ENCODE data around the gene DZIP3.

The DZIP3 gene

DNA sequence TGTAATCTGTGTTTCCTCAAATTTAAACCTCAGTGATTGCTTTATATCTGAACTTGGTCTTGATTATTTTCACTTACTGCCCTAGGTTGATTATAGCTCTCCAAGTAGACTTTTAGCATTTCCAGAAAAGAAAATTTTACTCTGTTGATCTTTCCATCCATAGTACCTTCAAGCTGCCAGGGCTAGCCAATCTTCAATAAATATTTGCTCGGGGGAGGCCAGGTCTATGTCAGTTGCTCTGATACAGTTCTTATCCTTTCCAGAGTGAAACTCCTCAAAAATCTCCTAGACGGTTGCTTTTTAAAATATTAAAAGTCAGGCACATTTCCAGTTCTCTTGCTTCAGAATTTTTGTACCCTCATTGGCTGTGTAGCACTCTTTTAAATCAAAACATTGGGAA, 128.9 kb downstream of the DZIP3 start:
- Histone ChIP-seq H3K27ac (ENCODE audit: low read depth, low read length) (no peak overlapping the region), H3K27me3 (ENCODE audit: control insufficient read depth in 5 of 5, insufficient read depth in 4 of 5, low read length in 5 of 5) (no peaks in the 10 kb centered on the region), H3K36me3 (ENCODE audit: control insufficient read depth in 5 of 5, insufficient read depth in 5 of 5, low read length in 5 of 5) (no peaks in the 10 kb centered on the region), H3K4me1 (ENCODE audit: control insufficient read depth in 5 of 5, insufficient read depth in 5 of 5, low read length in 5 of 5) (no peaks in the 10 kb centered on the region), H3K9ac (ENCODE audit: low read length in 5 of 5) (no peak overlapping the region), H3K4me3 (ENCODE audit: low read depth in 1 of 5, low read length in 5 of 5) (no peak overlapping the region), H3K9me3 (ENCODE audit: control insufficient read depth in 5 of 5, low read length in 5 of 5) (no peaks in the 10 kb centered on the region)

DNA sequence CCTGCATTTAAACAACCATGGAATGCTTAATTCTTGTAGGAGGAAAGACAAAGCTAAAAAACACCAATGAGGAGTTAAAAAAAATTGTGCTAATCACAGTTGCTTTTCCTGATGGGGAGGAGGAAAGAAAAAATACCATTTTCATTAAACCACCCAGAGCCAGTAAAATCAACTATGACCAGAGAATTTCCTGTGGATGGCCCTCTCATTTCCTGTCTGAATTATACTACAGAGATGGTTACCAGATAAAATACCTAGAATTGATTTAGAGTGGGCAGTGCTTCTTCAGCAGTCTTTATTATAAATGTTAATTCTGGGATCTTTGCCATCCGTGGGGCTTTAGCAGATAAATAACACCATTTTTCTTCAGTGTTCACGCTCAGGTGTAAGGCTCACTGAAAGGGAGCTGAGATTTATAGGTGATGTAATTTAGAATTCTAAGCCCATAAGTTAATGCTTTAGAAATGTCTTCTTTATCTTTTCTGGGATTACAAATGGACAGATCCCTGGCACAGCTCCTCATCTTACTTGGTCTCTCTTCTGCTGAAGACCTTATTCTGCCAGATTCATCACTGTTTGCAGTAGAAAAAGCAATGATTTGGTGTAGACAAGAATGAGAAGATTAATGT, 129.8 kb downstream of the DZIP3 start:
- no peak overlapping the region for H3K9ac ChIP-seq (ENCODE audit: low read length in 5 of 5)

DNA sequence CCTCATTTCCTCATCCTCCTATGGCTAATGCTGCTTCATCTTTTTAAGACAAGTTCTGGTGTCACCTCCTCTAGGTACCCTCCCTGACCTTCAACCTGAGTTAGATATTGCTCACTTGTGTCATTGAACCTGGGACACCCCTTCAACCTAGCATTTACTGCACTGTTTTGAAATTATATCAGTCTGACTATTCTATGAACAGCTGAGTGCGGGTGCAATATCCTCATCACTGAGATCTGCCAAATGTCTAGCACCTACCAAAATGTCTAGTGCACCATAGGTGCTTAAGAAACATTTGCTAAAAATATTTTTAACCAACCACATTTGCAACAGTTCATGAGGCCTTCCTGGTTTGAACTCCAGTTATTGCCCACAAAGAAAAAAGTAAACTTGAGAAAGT, 133.2 kb downstream of the DZIP3 start:
- H3K27me3 ChIP-seq (ENCODE audit: control insufficient read depth in 5 of 5, insufficient read depth in 4 of 5, low read length in 5 of 5) = no peaks in the 10 kb centered on the region
- H3K4me1 ChIP-seq (ENCODE audit: control insufficient read depth in 5 of 5, insufficient read depth in 5 of 5, low read length in 5 of 5) = no peaks in the 10 kb centered on the region
- H3K36me3 ChIP-seq (ENCODE audit: control insufficient read depth in 5 of 5, insufficient read depth in 5 of 5, low read length in 5 of 5) = no peaks in the 10 kb centered on the region
- no peak overlapping the region for H3K4me3 ChIP-seq (ENCODE audit: low read depth in 1 of 5, low read length in 5 of 5)
- no peak overlapping the region for H3K27ac ChIP-seq (ENCODE audit: low read depth, low read length)
- H3K9me3 ChIP-seq (ENCODE audit: control insufficient read depth in 5 of 5, low read length in 5 of 5) = no peaks in the 10 kb centered on the region
- no peak overlapping the region for H3K9ac ChIP-seq (ENCODE audit: low read length in 5 of 5)

More for the DNA sequence above, 129.8 kb downstream of the DZIP3 start:
- H3K27ac ChIP-seq (ENCODE audit: low read depth, low read length) = no peak overlapping the region
- no peak overlapping the region for H3K4me3 ChIP-seq (ENCODE audit: low read depth in 1 of 5, low read length in 5 of 5)
- no peaks in the 10 kb centered on the region for H3K9me3 ChIP-seq (ENCODE audit: control insufficient read depth in 5 of 5, low read length in 5 of 5)
- H3K36me3 ChIP-seq (ENCODE audit: control insufficient read depth in 5 of 5, insufficient read depth in 5 of 5, low read length in 5 of 5) = no peaks in the 10 kb centered on the region
- H3K4me1 ChIP-seq (ENCODE audit: control insufficient read depth in 5 of 5, insufficient read depth in 5 of 5, low read length in 5 of 5) = no peaks in the 10 kb centered on the region
- H3K27me3 ChIP-seq (ENCODE audit: control insufficient read depth in 5 of 5, insufficient read depth in 4 of 5, low read length in 5 of 5) = no peaks in the 10 kb centered on the region

DNA sequence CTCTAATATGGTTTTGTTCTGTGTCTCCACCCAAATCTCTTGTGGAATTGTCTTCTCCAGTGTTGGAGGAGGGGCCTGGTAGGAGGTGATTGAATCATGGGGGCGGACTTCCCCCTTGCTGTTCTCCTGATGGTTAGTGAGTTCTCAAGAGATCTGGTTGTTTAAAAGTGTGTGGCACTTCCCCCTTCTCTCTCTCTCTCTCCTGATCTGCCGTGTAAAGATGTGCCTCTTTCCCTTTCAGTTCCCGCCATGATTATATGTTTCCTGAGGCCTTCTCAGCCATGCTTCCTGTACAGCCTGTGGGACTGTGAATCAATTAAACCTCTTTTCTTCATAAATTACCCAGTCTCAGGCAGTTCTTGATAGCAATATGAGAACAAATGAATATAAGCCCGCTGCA, 134.6 kb downstream of the DZIP3 start:
- Histone ChIP-seq H3K9ac (ENCODE audit: low read length in 5 of 5) (no peak overlapping the region), H3K27ac (ENCODE audit: low read depth, low read length) (no peak overlapping the region)

DNA sequence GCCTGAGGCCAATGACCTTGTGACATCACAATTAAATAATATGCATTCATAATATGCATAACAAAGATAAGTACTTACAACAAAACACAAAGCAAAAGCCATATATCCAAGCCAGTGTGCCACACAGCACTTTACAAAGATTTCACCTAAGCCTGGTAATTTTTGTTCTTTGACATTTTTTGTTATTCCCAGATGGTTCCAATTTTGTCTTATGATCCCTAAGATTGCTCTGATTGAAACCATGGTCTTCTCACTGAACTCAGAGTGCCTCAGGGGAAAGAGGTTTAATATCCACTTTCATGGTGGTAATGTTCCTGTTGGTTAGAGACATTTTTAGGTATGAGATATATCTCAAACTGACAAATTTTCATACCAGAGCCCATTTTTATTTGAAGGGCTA, 138.6 kb downstream of the DZIP3 start:
- H3K9ac ChIP-seq (ENCODE audit: low read length in 5 of 5) = no peak overlapping the region
- no peaks in the 10 kb centered on the region for H3K36me3 ChIP-seq (ENCODE audit: control insufficient read depth in 5 of 5, insufficient read depth in 5 of 5, low read length in 5 of 5)
- no peaks in the 10 kb centered on the region for H3K27me3 ChIP-seq (ENCODE audit: control insufficient read depth in 5 of 5, insufficient read depth in 4 of 5, low read length in 5 of 5)
- no peak overlapping the region for H3K4me3 ChIP-seq (ENCODE audit: low read depth in 1 of 5, low read length in 5 of 5)
- H3K4me1 ChIP-seq (ENCODE audit: control insufficient read depth in 5 of 5, insufficient read depth in 5 of 5, low read length in 5 of 5) = no peaks in the 10 kb centered on the region
- no peaks in the 10 kb centered on the region for H3K9me3 ChIP-seq (ENCODE audit: control insufficient read depth in 5 of 5, low read length in 5 of 5)
- no peak overlapping the region for H3K27ac ChIP-seq (ENCODE audit: low read depth, low read length)

More for the DNA sequence above, 134.6 kb downstream of the DZIP3 start:
- Histone ChIP-seq H3K27me3 (ENCODE audit: control insufficient read depth in 5 of 5, insufficient read depth in 4 of 5, low read length in 5 of 5) (no peaks in the 10 kb centered on the region), H3K4me1 (ENCODE audit: control insufficient read depth in 5 of 5, insufficient read depth in 5 of 5, low read length in 5 of 5) (no peaks in the 10 kb centered on the region), H3K4me3 (ENCODE audit: low read depth in 1 of 5, low read length in 5 of 5) (no peak overlapping the region), H3K36me3 (ENCODE audit: control insufficient read depth in 5 of 5, insufficient read depth in 5 of 5, low read length in 5 of 5) (no peaks in the 10 kb centered on the region), H3K9me3 (ENCODE audit: control insufficient read depth in 5 of 5, low read length in 5 of 5) (no peaks in the 10 kb centered on the region)

DNA sequence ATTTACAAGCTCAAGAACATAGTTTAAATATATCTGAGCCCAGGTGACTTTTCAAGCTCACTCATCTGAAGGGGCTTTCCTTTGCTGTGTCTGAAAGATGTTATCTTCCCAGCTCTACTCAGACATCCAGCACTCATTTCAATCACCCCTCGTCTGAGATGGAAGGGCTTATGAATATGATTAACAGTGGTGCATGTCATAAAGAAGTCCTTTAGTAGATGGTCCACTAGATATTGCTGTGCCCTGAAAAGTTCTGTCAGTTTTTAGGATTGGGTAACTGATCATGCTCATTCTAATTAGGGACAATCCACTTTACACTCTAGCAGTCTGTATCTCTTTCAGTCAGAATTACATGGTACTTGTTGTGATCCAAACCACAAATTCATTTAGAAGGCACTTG, 139.4 kb downstream of the DZIP3 start:
- Histone ChIP-seq H3K9me3 (ENCODE audit: control insufficient read depth in 5 of 5, low read length in 5 of 5) (no peaks in the 10 kb centered on the region), H3K27me3 (ENCODE audit: control insufficient read depth in 5 of 5, insufficient read depth in 4 of 5, low read length in 5 of 5) (no peaks in the 10 kb centered on the region), H3K4me3 (ENCODE audit: low read depth in 1 of 5, low read length in 5 of 5) (no peak overlapping the region), H3K4me1 (ENCODE audit: control insufficient read depth in 5 of 5, insufficient read depth in 5 of 5, low read length in 5 of 5) (no peaks in the 10 kb centered on the region), H3K9ac (ENCODE audit: low read length in 5 of 5) (no peak overlapping the region), H3K36me3 (ENCODE audit: control insufficient read depth in 5 of 5, insufficient read depth in 5 of 5, low read length in 5 of 5) (no peaks in the 10 kb centered on the region), H3K27ac (ENCODE audit: low read depth, low read length) (no peak overlapping the region)

DNA sequence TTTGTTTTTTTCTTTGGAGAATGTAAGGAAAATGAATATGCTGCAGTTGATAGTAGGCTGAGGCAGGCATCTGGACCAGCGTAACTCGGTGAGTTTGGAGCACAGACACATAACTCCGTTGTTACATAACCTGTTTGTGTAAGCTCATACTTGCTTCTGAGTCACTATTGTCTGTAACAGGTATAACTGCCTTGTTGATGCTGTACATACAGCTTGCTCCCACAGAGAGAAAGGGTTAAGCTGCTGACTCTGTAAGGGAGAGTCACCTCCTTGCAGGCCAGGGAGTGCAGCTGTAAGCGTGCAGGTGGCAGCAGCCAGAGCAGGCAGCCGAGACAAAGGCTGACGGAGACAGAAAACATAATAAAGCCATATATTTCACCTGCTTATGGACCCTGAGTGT, 147.3 kb downstream of the DZIP3 start:
- Histone ChIP-seq H3K27ac (ENCODE audit: low read depth, low read length) (no peak overlapping the region), H3K9ac (ENCODE audit: low read length in 5 of 5) (no peak overlapping the region), H3K4me3 (ENCODE audit: low read depth in 1 of 5, low read length in 5 of 5) (no peak overlapping the region), H3K4me1 (ENCODE audit: control insufficient read depth in 5 of 5, insufficient read depth in 5 of 5, low read length in 5 of 5) (no peaks in the 10 kb centered on the region), H3K9me3 (ENCODE audit: control insufficient read depth in 5 of 5, low read length in 5 of 5) (no peaks in the 10 kb centered on the region), H3K27me3 (ENCODE audit: control insufficient read depth in 5 of 5, insufficient read depth in 4 of 5, low read length in 5 of 5) (peaks cover 0 to 3% (median 0%) of the 10 kb centered on the region in 5 donors), H3K36me3 (ENCODE audit: control insufficient read depth in 5 of 5, insufficient read depth in 5 of 5, low read length in 5 of 5) (no peaks in the 10 kb centered on the region)

DNA sequence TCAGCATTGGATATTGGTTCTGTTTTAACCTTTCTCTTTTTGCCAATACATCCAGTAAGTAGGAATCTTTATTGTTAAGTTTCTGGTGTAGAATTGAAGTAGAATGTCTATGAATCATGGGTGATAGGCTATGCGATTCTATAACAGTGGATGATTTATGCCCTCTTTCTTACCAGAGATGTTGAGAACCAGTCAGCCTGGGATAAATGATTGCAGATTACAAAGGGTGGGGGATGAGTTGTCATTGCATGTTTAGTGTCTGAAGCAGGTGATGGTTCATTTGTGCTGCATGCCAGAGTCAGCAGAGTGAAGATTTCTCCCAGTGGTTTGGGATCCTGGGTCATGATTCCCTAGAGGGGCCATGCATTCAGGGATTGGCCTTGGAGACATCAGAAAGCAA, 153.4 kb downstream of the DZIP3 start:
- no peak overlapping the region for H3K27ac ChIP-seq (ENCODE audit: low read depth, low read length)
- H3K9ac ChIP-seq (ENCODE audit: low read length in 5 of 5) = no peak overlapping the region
- no peaks in the 10 kb centered on the region for H3K36me3 ChIP-seq (ENCODE audit: control insufficient read depth in 5 of 5, insufficient read depth in 5 of 5, low read length in 5 of 5)
- H3K4me3 ChIP-seq (ENCODE audit: low read depth in 1 of 5, low read length in 5 of 5) = no peak overlapping the region
- no peaks in the 10 kb centered on the region for H3K27me3 ChIP-seq (ENCODE audit: control insufficient read depth in 5 of 5, insufficient read depth in 4 of 5, low read length in 5 of 5)
- peaks cover 0 to 14% (median 6%) of the 10 kb centered on the region in 5 donors for H3K9me3 ChIP-seq (ENCODE audit: control insufficient read depth in 5 of 5, low read length in 5 of 5)
- no peaks in the 10 kb centered on the region for H3K4me1 ChIP-seq (ENCODE audit: control insufficient read depth in 5 of 5, insufficient read depth in 5 of 5, low read length in 5 of 5)
